IMR-90 (cell line): Measurements from ENCODE around the gene XPNPEP2. TPM values are rescaled to one million over a fixed set of nuclear protein-coding genes. Genes with fewer than 3 reads are reported as not detected.

ENCODE experiments used
- ATAC-seq: fragments of 200-7000 bp; cut with Tn5 transposase; 2 replicates; pipeline ENCODE4 v1.9.1; 2020; ENCODE audit warnings: low read depth, mild to moderate bottlenecking, moderate library complexity
- BruUV-seq: library from RNA; stranded (reverse); fragments of 400-500 nt; replicated peaks from 2 replicates; lab custom pipeline; 2021; lab: Mats Ljungman, UMichigan
- CTCF ChIA-PET: fragments of 300-600 bp; formaldehyde crosslinking; extraction: SDS; loops from one replicate; lab custom pipeline; 2021; ENCODE audit warnings: antibody characterized with exemption; lab: Yijun Ruan, JAX
- POLR2A ChIA-PET: fragments of 300-600 bp; sonication (Branson Sonifier 250); formaldehyde crosslinking; loops from one replicate; lab custom pipeline; 2022; ENCODE audit warnings: antibody characterized with exemption; ENCODE audit not compliant: unreplicated experiment; lab: Charles Lee
- DNase-seq: peaks from one replicate; pipeline ENCODE4 v3.0.0; 2013
- H2AFZ ChIP-seq: replicated peaks from 2 replicates; pipeline ENCODE3; 2013; ENCODE audit warnings: low read length, mild to moderate bottlenecking; ENCODE audit not compliant: poor library complexity
- H2AK5ac ChIP-seq: 2 replicates; pipeline ENCODE4 v1.6.1; 2013; ENCODE audit warnings: low read depth, low read length, inconsistent platforms
- H2AK9ac ChIP-seq: replicated peaks from 2 replicates; pipeline ENCODE3; 2013; ENCODE audit warnings: mild to moderate bottlenecking, low read depth, low read length, moderate library complexity; ENCODE audit not compliant: poor library complexity
- H2BK120ac ChIP-seq: 2 replicates; pipeline ENCODE4 v1.6.1; 2013; ENCODE audit warnings: low read depth, low read length, inconsistent platforms
- H2BK15ac ChIP-seq: 3 replicates; pipeline ENCODE4 v1.6.1; 2013; ENCODE audit warnings: low read depth, low read length, inconsistent platforms
- H2BK20ac ChIP-seq: 2 replicates; pipeline ENCODE4 v1.6.1; 2013; ENCODE audit warnings: low read depth, mild to moderate bottlenecking, inconsistent platforms, low read length, moderate library complexity
- H2BK5ac ChIP-seq: 2 replicates; pipeline ENCODE4 v1.6.1; 2013; ENCODE audit warnings: mild to moderate bottlenecking, low read depth, low read length, inconsistent platforms; ENCODE audit not compliant: poor library complexity, severe bottlenecking
- H3K14ac ChIP-seq: replicated peaks from 2 replicates; pipeline ENCODE4 v1.6.1; 2013; ENCODE audit warnings: low read depth, low read length, inconsistent platforms
- H3K18ac ChIP-seq: 2 replicates; pipeline ENCODE4 v1.6.1; 2013; ENCODE audit warnings: low read depth, low read length, control low read depth
- H3K23ac ChIP-seq: 2 replicates; pipeline ENCODE4 v1.6.1; 2013; ENCODE audit warnings: low read depth, low read length, inconsistent platforms
- H3K27ac ChIP-seq: 2 replicates; pipeline ENCODE4 v1.5.1; 2013; ENCODE audit warnings: mild to moderate bottlenecking, control low read depth, low read length; ENCODE audit not compliant: insufficient read depth
- H3K27me3 ChIP-seq: 2 replicates; pipeline ENCODE4 v1.6.1; 2013; ENCODE audit warnings: low read length; ENCODE audit not compliant: control insufficient read depth, insufficient read depth
- H3K36me3 ChIP-seq: 2 replicates; pipeline ENCODE4 v1.6.1; 2013; ENCODE audit warnings: low read length, mixed read lengths; ENCODE audit not compliant: control insufficient read depth, insufficient read depth
- H3K4ac ChIP-seq: 2 replicates; pipeline ENCODE4 v1.6.1; 2013; ENCODE audit warnings: low read depth, low read length, inconsistent platforms
- H3K4me1 ChIP-seq: 2 replicates; pipeline ENCODE4 v1.6.1; 2013; ENCODE audit warnings: low read length, mixed read lengths; ENCODE audit not compliant: control insufficient read depth, insufficient read depth
- H3K4me2 ChIP-seq: 2 replicates; pipeline ENCODE4 v1.6.1; 2013; ENCODE audit warnings: low read depth, mild to moderate bottlenecking, control low read depth, low read length, moderate library complexity
- H3K4me3 ChIP-seq: 2 replicates; pipeline ENCODE4 v1.5.1; 2013; ENCODE audit warnings: low read depth, mild to moderate bottlenecking, control low read depth, low read length, moderate library complexity; ENCODE audit not compliant: insufficient read depth
- H3K56ac ChIP-seq: 2 replicates; pipeline ENCODE4 v1.6.1; 2013; ENCODE audit warnings: low read length, inconsistent platforms; ENCODE audit not compliant: insufficient read depth; ENCODE audit errors: extremely low read depth
- H3K79me1 ChIP-seq, 2 experiments: 2 replicates each; pipeline ENCODE4 v1.6.1; 2013; ENCODE audit warnings: low read length in 2 of 2, inconsistent platforms in 1 of 2, low read depth in 1 of 2
- H3K9ac ChIP-seq: 2 replicates; pipeline ENCODE4 v1.6.1; 2013; ENCODE audit warnings: low read depth, low read length, control low read depth
- H3K9me1 ChIP-seq: 2 replicates; pipeline ENCODE4 v1.6.1; 2013; ENCODE audit warnings: low read length, inconsistent platforms; ENCODE audit not compliant: insufficient read depth
- H3K9me3 ChIP-seq: 2 replicates; pipeline ENCODE4 v1.6.1; 2013; ENCODE audit warnings: low read length; ENCODE audit not compliant: control insufficient read depth, insufficient read depth
- H4K20me1 ChIP-seq: 2 replicates; pipeline ENCODE4 v1.6.1; 2013; ENCODE audit warnings: low read length, inconsistent platforms; ENCODE audit not compliant: insufficient read depth
- H4K5ac ChIP-seq: 2 replicates; pipeline ENCODE4 v1.6.1; 2013; ENCODE audit warnings: mild to moderate bottlenecking, low read depth, low read length, control low read depth
- H4K8ac ChIP-seq, 2 experiments: 2 replicates each; pipeline ENCODE4 v1.6.1; 2013; ENCODE audit warnings: low read depth in 2 of 2, low read length in 2 of 2, control low read depth in 1 of 2, inconsistent platforms in 1 of 2
- H4K91ac ChIP-seq: 2 replicates; pipeline ENCODE4 v1.6.1; 2013; ENCODE audit warnings: low read depth, low read length, inconsistent platforms; ENCODE audit not compliant: insufficient read depth
- BHLHE40 ChIP-seq: fragments of 150-350 bp; IDR thresholded peaks from 2 replicates; pipeline ENCODE4 v1.6.1; 2016; ENCODE audit warnings: mild to moderate bottlenecking, low read depth, low read length
- CEBPB ChIP-seq: IDR thresholded peaks from 2 replicates; pipeline ENCODE4 v1.6.1; 2012; ENCODE audit warnings: low read depth, low read length, improper control_type of control experiment
- CHD1 ChIP-seq: IDR thresholded peaks from 2 replicates; pipeline ENCODE4 v1.6.1; 2012; ENCODE audit warnings: low read depth, low read length, improper control_type of control experiment
- FOS ChIP-seq: fragments of 150-350 bp; IDR thresholded peaks from 2 replicates; pipeline ENCODE4 v1.6.1; 2016; ENCODE audit warnings: low read depth, low read length
- MAFK ChIP-seq: IDR thresholded peaks from 2 replicates; pipeline ENCODE4 v1.6.1; 2012; ENCODE audit warnings: low read depth, low read length, improper control_type of control experiment
- MXI1 ChIP-seq: IDR thresholded peaks from 2 replicates; pipeline ENCODE4 v1.6.1; 2012; ENCODE audit warnings: low read depth, mild to moderate bottlenecking, low read length, moderate library complexity, borderline replicate concordance
- NFE2L2 ChIP-seq: fragments of 150-350 bp; IDR thresholded peaks from 2 replicates; pipeline ENCODE4 v1.6.1; 2016; ENCODE audit warnings: low read depth, mild to moderate bottlenecking, low read length
- RAD21 ChIP-seq: IDR thresholded peaks from 2 replicates; pipeline ENCODE4 v1.6.1; 2012; ENCODE audit warnings: low read length, improper control_type of control experiment
- RFX5 ChIP-seq: IDR thresholded peaks from 2 replicates; pipeline ENCODE4 v1.8.0; 2012; ENCODE audit warnings: low read depth, mild to moderate bottlenecking, low read length, moderate library complexity
- SMC3 ChIP-seq: fragments of 150-350 bp; IDR thresholded peaks from 2 replicates; pipeline ENCODE4 v1.6.1; 2016; ENCODE audit warnings: low read depth, mild to moderate bottlenecking, antibody characterized with exemption, low read length, moderate library complexity
- WGBS, 2 experiments: methylation state at CpG; one replicate each; pipeline versions ENCODE4 v1.1.5 to v1.1.7; 2013; ENCODE audit warnings: missing lambda C conversion rate in 2 of 2; ENCODE audit not compliant: insufficient read length in 1 of 2; ENCODE audit errors: extremely low coverage in 2 of 2; 5-methylcytosine and 5-hydroxymethylcytosine counted together
- dilution Hi-C: fragments of 300-500 bp; cut with HindIII; formaldehyde crosslinking; loops from one replicate; pipeline ENCODE4 v1.14.3; 2018; ENCODE audit warnings: low sequenced_read_pairs; ENCODE audit not compliant: unreplicated experiment
- in situ Hi-C: fragments of 300-500 bp; cut with MboI; formaldehyde crosslinking; loops from 3 replicates; pipeline ENCODE4 v1.14.3; 2019; ENCODE audit warnings: low sequenced_read_pairs, inconsistent platforms, mixed read lengths
- intact Hi-C: fragments of 100-400 bp; cut with micrococcal nuclease; formaldehyde crosslinking; loops from 2 replicates; pipeline ENCODE4 v1.10.0; 2022
- polyA plus RNA-seq, 3 experiments: library from polyadenylated mRNA; depleted of rRNA; stranded (reverse); fragments of >200 nt; gene quantifications; 2 replicates each; pipeline ENCODE4 v1.2.3, GENCODE V29; 2012; ENCODE audit warnings: low replicate concordance in 1 of 3
- total RNA-seq: library from RNA; depleted of rRNA; stranded (reverse); fragments of >200 nt; gene quantifications from 2 replicates; pipeline ENCODE4 v1.2.3, GENCODE V29; 2012

XPNPEP2 gene
- total and polyA plus RNA-seq, 2 of the 4 experiments (the other 2 are of a cell fraction): under 0.01 to 0.07 TPM

- H2BK120ac ChIP-seq: no peak overlapping the region
- H3K56ac ChIP-seq: no peak overlapping the region
- no peaks in the 10 kb centered on the region for H3K9me3 ChIP-seq
- H4K20me1 ChIP-seq: no peaks in the 10 kb centered on the region
- no peak overlapping the region for H4K8ac ChIP-seq
- intact Hi-C loops: no loop called here
- no peak overlapping the region for H3K23ac ChIP-seq
- no peak overlapping the region for H2BK5ac ChIP-seq
- no peak overlapping the region for H2BK15ac ChIP-seq
- H2AK9ac ChIP-seq: no peak overlapping the region
- no TSS peak for BruUV-seq
- H4K91ac ChIP-seq: no peak overlapping the region
- no peaks in the 10 kb centered on the region for H3K79me1 ChIP-seq
- H3K14ac ChIP-seq: no peak overlapping the region
- no peak overlapping the region for H3K18ac ChIP-seq
- H3K4me3 ChIP-seq: no peak overlapping the region
- H2AK5ac ChIP-seq: no peak overlapping the region
- ChIA-PET POLR2A (no interaction called here), CTCF (no interaction called here)
- no peak overlapping the region for H2BK20ac ChIP-seq
- no peak overlapping the region for H3K4ac ChIP-seq
- no peaks in the 10 kb centered on the region; the same call in 1 of the 2 replicates for H3K4me1 ChIP-seq
- dilution Hi-C loops: no loop called here
- no peak overlapping the region for H4K5ac ChIP-seq
- peaks cover 15% of the 10 kb centered on the region for H3K27me3 ChIP-seq
- TF ChIP-seq RFX5: no peak
- no peak for TF ChIP-seq RAD21
- no peak for TF ChIP-seq MAFK
- no peak for TF ChIP-seq CEBPB
- no peak for TF ChIP-seq SMC3
- no peak for TF ChIP-seq NFE2L2
- no peak for TF ChIP-seq BHLHE40
- no peak for TF ChIP-seq CHD1
- no peak for TF ChIP-seq MXI1
- TF ChIP-seq FOS: no peak
- H2AFZ ChIP-seq: no peak overlapping the region
- H3K27ac ChIP-seq: no peak overlapping the region
- in situ Hi-C loops: no loop called here
- no peak overlapping the region for H3K9ac ChIP-seq
- ATAC-seq (no peak), DNase-seq (no peak)
- no peaks in the 10 kb centered on the region; the same call in 1 of the 2 replicates for H3K9me1 ChIP-seq
- H3K4me2 ChIP-seq: no peak overlapping the region
- 80% methylated on average over 2 of the region's 8 CpGs; no CpG with 5 or more reads in 1 of the 2 experiments for WGBS, 2 experiments
- no peaks in the 10 kb centered on the region for H3K36me3 ChIP-seq
Measured at GRCh38 chrX:129750971-129751370, 12.2 kb downstream of the XPNPEP2 start.
